GM12878 (cell line): Measurements from ENCODE around the gene TPPP. TPM values are rescaled to one million over a fixed set of nuclear protein-coding genes. Genes with fewer than 3 reads are reported as not detected.
"Not testable (repeated sequence)": the region's sequence is repeated elsewhere in the genome, so short reads cannot be mapped to it uniquely, and the experiment has no call there.

Experiments used
- ATAC-seq: fragments of 200-7000 bp; cut with Tn5 transposase; 3 replicates; pipeline ENCODE4 v1.9.1; 2020; ENCODE audit warnings: mild to moderate bottlenecking, moderate library complexity
- BruUV-seq: library from RNA; stranded (reverse); fragments of 400-500 nt; replicated peaks from 2 replicates; lab custom pipeline; 2021; lab: Mats Ljungman, UMichigan
- CTCF ChIA-PET: fragments of 300-600 bp; sonication (Branson Sonifier 250); formaldehyde crosslinking; extraction: SDS; loops from one replicate; lab custom pipeline; 2021; ENCODE audit warnings: inconsistent platforms; lab: Yijun Ruan, JAX
- POLR2A ChIA-PET: fragments of 350-600 bp; formaldehyde crosslinking; extraction: SDS; loops from one replicate; lab custom pipeline; 2021; ENCODE audit warnings: inconsistent platforms; lab: Charles Lee
- RAD21 ChIA-PET: fragments of 300-600 bp; sonication (Branson Sonifier 250); formaldehyde crosslinking; loops from one replicate; lab custom pipeline; 2023; ENCODE audit warnings: antibody characterized with exemption; ENCODE audit not compliant: unreplicated experiment; lab: Charles Lee
- SMC1A ChIA-PET: fragments of 300-600 bp; sonication (Branson Sonifier 250); formaldehyde crosslinking; loops from one replicate; lab custom pipeline; 2023; ENCODE audit not compliant: unreplicated experiment, uncharacterized antibody; lab: Charles Lee
- DNase-seq: peaks from one replicate; pipeline ENCODE4 v3.0.0-alpha.2; 2011; ENCODE audit warnings: low read depth, low spot score
- FAIRE-seq: peaks from 3 replicates; lab custom pipeline; 2011; peaks lifted over from hg19 to GRCh38; lab: Jason Lieb, UNC
- H2AFZ ChIP-seq: 2 replicates; pipeline ENCODE4 v1.6.0; 2011; ENCODE audit warnings: low read depth, low read length, control low read depth; ENCODE audit not compliant: control insufficient read depth
- H3K27ac ChIP-seq: 2 replicates; pipeline ENCODE4 v1.5.1; 2011; ENCODE audit warnings: control low read depth; ENCODE audit not compliant: control insufficient read depth, insufficient read depth
- H3K27me3 ChIP-seq, 2 experiments: replicated peaks in 1 of 2; 2 replicates each; pipeline versions ENCODE4 v1.6.0 to v1.6.1; 2011; ENCODE audit warnings: low read length in 1 of 2; ENCODE audit not compliant: control insufficient read depth in 2 of 2, insufficient read depth in 2 of 2
- H3K36me3 ChIP-seq, 2 experiments: 2 replicates each; pipeline ENCODE4 v1.5.1; 2011; ENCODE audit warnings: low read length in 1 of 2; ENCODE audit not compliant: control insufficient read depth in 2 of 2, insufficient read depth in 2 of 2
- H3K4me1 ChIP-seq: 2 replicates; pipeline ENCODE4 v1.6.1; 2011; ENCODE audit warnings: mild to moderate bottlenecking, low read length, moderate library complexity, mixed read lengths; ENCODE audit not compliant: control insufficient read depth, insufficient read depth
- H3K4me2 ChIP-seq: 2 replicates; pipeline ENCODE4 v1.6.0; 2011; ENCODE audit warnings: control low read depth; ENCODE audit not compliant: control insufficient read depth, insufficient read depth
- H3K4me3 ChIP-seq: fragments of 200-600 bp; sonication (generic); 2 replicates; pipeline ENCODE4 v1.5.1; 2016
- H3K79me2 ChIP-seq: 2 replicates; pipeline ENCODE4 v1.6.0; 2011; ENCODE audit warnings: low read length; ENCODE audit not compliant: control insufficient read depth, insufficient read depth
- H3K9ac ChIP-seq: 2 replicates; pipeline ENCODE4 v1.8.0; 2011; ENCODE audit warnings: low read length, control low read depth, mixed read lengths; ENCODE audit not compliant: control insufficient read depth, insufficient read depth
- H3K9me3 ChIP-seq: replicated peaks from 3 replicates; pipeline ENCODE4 v1.5.1; 2011; ENCODE audit warnings: mild to moderate bottlenecking, low read length; ENCODE audit not compliant: control insufficient read depth, insufficient read depth
- H4K20me1 ChIP-seq: 2 replicates; pipeline ENCODE4 v1.6.0; 2011; ENCODE audit not compliant: control insufficient read depth, insufficient read depth
- WGBS: methylation state at CpG from one replicate; pipeline ENCODE4 v1.1.6; 2016; ENCODE audit warnings: low lambda C conversion rate; ENCODE audit not compliant: insufficient replicate concordance, insufficient coverage; ENCODE audit errors: missing lambda C conversion rate; 5-methylcytosine and 5-hydroxymethylcytosine counted together
- in situ Hi-C: fragments of 300-500 bp; cut with MboI; formaldehyde crosslinking; loops from 9 replicates; pipeline ENCODE4 v1.14.3; 2018; ENCODE audit warnings: mixed read lengths
- intact Hi-C: fragments of 100-400 bp; cut with micrococcal nuclease; formaldehyde crosslinking; loops from one replicate; pipeline ENCODE4 v1.14.2; 2022; ENCODE audit not compliant: unreplicated experiment
- polyA plus RNA-seq, 11 experiments: library from polyadenylated mRNA; depleted of rRNA in 4 of 11; unstranded in 6 of 11; stranded (reverse) in 5 of 11; fragments of >200 nt; fragmentation: Nextera tagmentation in 4 of 11; fragmentation: Illumina TruSeq in 1 of 11; extraction: Ambion mirVana in 4 of 11; extraction: Trizol in 1 of 11; gene quantifications; 1 replicate in 1 of 11; 2 replicates in 10 of 11; pipeline versions ENCODE4 v1.2.1 to v1.2.3, GENCODE V29; 2011 to 2016; ENCODE audit warnings: inconsistent platforms in 2 of 11, missing spikeins in 2 of 11, low read depth in 1 of 11
- total RNA-seq, 4 experiments: library from RNA; depleted of rRNA in 3 of 4; stranded (reverse); fragments of >200 nt in 3 of 4; fragmentation: Illumina TruSeq in 1 of 4; extraction: Trizol in 1 of 4; gene quantifications; 2 replicates each; pipeline versions ENCODE4 v1.2.1 to v1.2.3, GENCODE V29; 2013 to 2021

Gene TPPP
- total and polyA plus RNA-seq, 10 of the 15 experiments (the other 5 are each of a cell fraction or from before 2014, with no cell fraction given) = under 0.01 to 0.24 (median 0.04) TPM; not detected in 4

GRCh38 chr5:690293-690692, 2.9 kb downstream of the TPPP start:
- H3K4me1 ChIP-seq, H4K20me1 ChIP-seq, RAD21 ChIA-PET, FAIRE-seq, H2AFZ ChIP-seq, H3K4me2 ChIP-seq, H3K9me3 ChIP-seq, SMC1A ChIA-PET, BruUV-seq, ATAC-seq, POLR2A ChIA-PET, H3K27me3 ChIP-seq, DNase-seq, H3K27ac ChIP-seq, CTCF ChIA-PET, H3K9ac ChIP-seq, in situ Hi-C loops, H3K4me3 ChIP-seq, H3K79me2 ChIP-seq, H3K36me3 ChIP-seq: not testable (repeated sequence)
- intact Hi-C loops = loop anchor here (5.0 kb wide), 1 partner anchor 92 kb away; the partner anchor contains the start of gene ZDHHC11B
- no CpG with 5 or more reads among the region's 12 CpGs for WGBS

- FAIRE-seq, DNase-seq, H3K4me3 ChIP-seq, H3K4me2 ChIP-seq, H2AFZ ChIP-seq, ATAC-seq, SMC1A ChIA-PET, BruUV-seq, H3K79me2 ChIP-seq, H3K36me3 ChIP-seq, in situ Hi-C loops, H3K27me3 ChIP-seq, RAD21 ChIA-PET, H3K9me3 ChIP-seq, CTCF ChIA-PET, POLR2A ChIA-PET, H3K27ac ChIP-seq, H3K4me1 ChIP-seq, H3K9ac ChIP-seq, H4K20me1 ChIP-seq, intact Hi-C loops: not testable (repeated sequence)
- 54% methylated on average over 16 of the region's 30 CpGs for WGBS
Measured at GRCh38 chr5:688348-689010, 4.7 kb downstream of the TPPP start.

DNA sequence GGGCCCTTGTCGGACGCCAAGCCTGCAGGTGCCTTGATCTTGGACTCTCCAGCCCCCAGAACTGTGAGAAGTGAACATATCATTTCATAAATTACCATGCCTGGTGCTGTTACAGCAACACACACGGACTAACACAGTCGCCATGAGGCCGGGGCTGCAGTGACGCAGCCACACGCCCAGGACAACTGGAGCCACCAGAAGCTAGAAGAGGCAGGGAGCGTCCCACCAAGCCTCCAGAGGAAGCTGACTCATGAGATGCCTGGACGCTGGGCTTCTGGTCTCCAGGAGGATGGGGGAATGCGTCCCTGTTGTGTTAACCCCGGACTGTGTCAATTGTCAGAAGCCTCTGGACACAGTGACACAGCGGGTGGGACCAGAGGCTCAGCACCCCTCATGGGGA, 6.2 kb downstream of the TPPP start:
- ATAC-seq, H3K9ac ChIP-seq, BruUV-seq, H3K9me3 ChIP-seq, in situ Hi-C loops, intact Hi-C loops, H3K4me3 ChIP-seq, H2AFZ ChIP-seq, POLR2A ChIA-PET, H3K36me3 ChIP-seq, CTCF ChIA-PET, H3K4me1 ChIP-seq, H4K20me1 ChIP-seq, FAIRE-seq, H3K27ac ChIP-seq, H3K79me2 ChIP-seq, SMC1A ChIA-PET, RAD21 ChIA-PET, DNase-seq, H3K27me3 ChIP-seq, H3K4me2 ChIP-seq: not testable (repeated sequence)
- no CpG with 5 or more reads among the region's 12 CpGs for WGBS

- H3K27ac ChIP-seq, FAIRE-seq, H3K9ac ChIP-seq, ATAC-seq, H3K4me3 ChIP-seq, CTCF ChIA-PET, H2AFZ ChIP-seq, intact Hi-C loops, H3K36me3 ChIP-seq, H3K4me2 ChIP-seq, BruUV-seq, H3K4me1 ChIP-seq, in situ Hi-C loops, H3K27me3 ChIP-seq, SMC1A ChIA-PET, POLR2A ChIA-PET, H4K20me1 ChIP-seq, DNase-seq, H3K9me3 ChIP-seq, RAD21 ChIA-PET, H3K79me2 ChIP-seq: not testable (repeated sequence)
- WGBS = 79% methylated on average over 10 of the region's 12 CpGs
Measured at GRCh38 chr5:686172-686523, 7.0 kb downstream of the TPPP start.
